ENCODE data around the gene OR1D2.
"Not testable (repeated sequence)": the region's sequence is repeated elsewhere in the genome, so short reads cannot be mapped to it uniquely, and the experiment has no call there.

DNA sequence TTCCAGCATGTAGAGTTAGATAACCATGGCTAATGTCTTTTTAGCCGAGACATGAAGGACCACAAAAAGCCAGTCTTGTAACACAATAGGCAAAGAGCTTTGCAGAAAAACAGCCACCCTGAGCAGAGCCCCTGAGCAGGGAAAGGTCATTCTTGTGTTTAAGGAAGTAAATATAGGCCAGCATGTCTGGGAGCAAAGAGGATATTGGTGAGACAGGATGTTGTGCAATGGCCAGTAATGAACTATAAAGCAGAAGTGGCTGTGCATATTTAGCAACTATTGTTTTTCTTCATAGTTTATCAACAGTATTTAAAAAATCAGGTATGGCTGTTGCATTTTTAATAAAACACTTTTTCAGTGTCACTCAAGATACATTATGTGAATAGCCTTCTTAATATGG is 39.0 kb downstream of the OR1D2 start:
- TF ChIP-seq EZH2 (IDR thresholded peaks at IDR 0.05; ENCODE audit: low read length, missing control alignments): not testable (repeated sequence)
- TF ChIP-seq, protein P1, sequence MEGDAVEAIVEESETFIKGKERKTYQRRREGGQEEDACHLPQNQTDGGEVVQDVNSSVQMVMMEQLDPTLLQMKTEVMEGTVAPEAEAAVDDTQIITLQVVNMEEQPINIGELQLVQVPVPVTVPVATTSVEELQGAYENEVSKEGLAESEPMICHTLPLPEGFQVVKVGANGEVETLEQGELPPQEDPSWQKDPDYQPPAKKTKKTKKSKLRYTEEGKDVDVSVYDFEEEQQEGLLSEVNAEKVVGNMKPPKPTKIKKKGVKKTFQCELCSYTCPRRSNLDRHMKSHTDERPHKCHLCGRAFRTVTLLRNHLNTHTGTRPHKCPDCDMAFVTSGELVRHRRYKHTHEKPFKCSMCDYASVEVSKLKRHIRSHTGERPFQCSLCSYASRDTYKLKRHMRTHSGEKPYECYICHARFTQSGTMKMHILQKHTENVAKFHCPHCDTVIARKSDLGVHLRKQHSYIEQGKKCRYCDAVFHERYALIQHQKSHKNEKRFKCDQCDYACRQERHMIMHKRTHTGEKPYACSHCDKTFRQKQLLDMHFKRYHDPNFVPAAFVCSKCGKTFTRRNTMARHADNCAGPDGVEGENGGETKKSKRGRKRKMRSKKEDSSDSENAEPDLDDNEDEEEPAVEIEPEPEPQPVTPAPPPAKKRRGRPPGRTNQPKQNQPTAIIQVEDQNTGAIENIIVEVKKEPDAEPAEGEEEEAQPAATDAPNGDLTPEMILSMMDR (conservative IDR thresholded peaks at IDR 0.05 in 1 of 2, IDR thresholded peaks at IDR 0.05 in 1 of 2; ENCODE audit: low read depth in 1 of 2, low read length in 2 of 2): not testable (repeated sequence)
